ENCODE results near the gene ADAMTS7. TPM values are rescaled to one million over a fixed set of nuclear protein-coding genes. Genes with fewer than 3 reads are reported as not detected.
"Not testable (repeated sequence)": the region's sequence is repeated elsewhere in the genome, so short reads cannot be mapped to it uniquely, and the experiment has no call there.

The ADAMTS7 gene
- total RNA-seq, 1 experiment from 2014 or later = 23.1 TPM

DNA sequence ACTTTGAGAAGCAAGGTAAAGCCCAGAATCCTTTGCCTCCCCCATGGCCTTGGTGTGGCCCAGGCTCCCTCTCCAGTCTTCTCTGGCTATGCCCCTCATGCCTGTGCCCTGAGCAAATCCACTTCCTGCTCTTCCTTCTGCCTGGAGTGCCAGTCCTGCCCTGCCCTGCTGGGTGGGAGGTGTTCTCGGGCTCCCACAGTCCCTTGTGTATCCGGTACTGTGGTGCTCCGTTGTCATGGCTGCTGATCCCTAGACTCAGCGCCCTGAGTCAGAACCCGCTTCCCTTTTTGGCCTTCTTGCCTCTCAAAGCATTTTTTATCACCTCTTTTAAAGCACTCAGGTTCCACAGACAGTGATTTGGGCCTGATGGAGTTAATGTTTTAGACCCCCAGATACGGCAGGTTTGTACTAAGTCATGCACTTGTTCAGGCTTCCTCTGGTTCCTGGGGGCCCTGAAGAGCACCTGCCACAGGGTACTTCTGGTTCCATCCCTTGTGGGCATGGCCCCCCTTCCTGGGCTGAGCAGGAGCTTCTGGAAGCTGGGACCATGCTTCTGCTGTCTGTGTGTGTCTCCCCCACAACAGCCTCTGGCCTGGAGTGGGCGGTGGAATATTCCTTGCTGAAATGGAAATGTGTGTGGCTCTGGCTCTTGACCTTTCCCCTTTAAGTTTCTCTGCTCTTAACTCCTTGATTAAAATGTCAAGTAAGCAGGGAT, 29.6 kb upstream of the ADAMTS7 start:
- no peak overlapping the region for H3K9ac ChIP-seq (ENCODE audit: extremely low read depth, insufficient read length, low read length)
- TF ChIP-seq, protein P1, sequence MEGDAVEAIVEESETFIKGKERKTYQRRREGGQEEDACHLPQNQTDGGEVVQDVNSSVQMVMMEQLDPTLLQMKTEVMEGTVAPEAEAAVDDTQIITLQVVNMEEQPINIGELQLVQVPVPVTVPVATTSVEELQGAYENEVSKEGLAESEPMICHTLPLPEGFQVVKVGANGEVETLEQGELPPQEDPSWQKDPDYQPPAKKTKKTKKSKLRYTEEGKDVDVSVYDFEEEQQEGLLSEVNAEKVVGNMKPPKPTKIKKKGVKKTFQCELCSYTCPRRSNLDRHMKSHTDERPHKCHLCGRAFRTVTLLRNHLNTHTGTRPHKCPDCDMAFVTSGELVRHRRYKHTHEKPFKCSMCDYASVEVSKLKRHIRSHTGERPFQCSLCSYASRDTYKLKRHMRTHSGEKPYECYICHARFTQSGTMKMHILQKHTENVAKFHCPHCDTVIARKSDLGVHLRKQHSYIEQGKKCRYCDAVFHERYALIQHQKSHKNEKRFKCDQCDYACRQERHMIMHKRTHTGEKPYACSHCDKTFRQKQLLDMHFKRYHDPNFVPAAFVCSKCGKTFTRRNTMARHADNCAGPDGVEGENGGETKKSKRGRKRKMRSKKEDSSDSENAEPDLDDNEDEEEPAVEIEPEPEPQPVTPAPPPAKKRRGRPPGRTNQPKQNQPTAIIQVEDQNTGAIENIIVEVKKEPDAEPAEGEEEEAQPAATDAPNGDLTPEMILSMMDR (conservative IDR thresholded peaks at IDR 0.05) = no peak

DNA sequence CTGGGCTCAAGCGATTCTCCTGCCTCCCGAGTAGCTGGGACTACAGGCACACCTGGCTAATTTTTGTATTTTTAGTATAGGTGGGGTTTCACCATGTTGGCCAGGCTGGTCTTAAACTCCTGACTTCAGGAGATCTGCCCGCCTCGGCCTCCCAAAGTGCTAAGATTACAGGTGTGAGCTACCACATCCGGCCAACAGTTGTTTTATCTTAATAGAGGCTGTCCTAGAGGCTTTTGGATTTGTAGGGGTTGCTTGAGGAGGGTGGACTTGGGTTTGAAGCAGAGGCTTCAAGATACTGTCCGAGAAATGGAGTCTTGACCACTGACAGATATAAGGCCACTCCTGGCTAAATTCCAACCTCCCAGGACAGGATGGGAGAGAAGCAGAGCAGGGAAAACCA, 27.9 kb upstream of the ADAMTS7 start:
- H3K4ac ChIP-seq (ENCODE audit: low read depth, low read length); H3K9me3 Mint-ChIP-seq; H2BK20ac ChIP-seq (ENCODE audit: low read depth, low read length, poor library complexity, severe bottlenecking): not testable (repeated sequence)

More for the DNA sequence above, 29.6 kb upstream of the ADAMTS7 start:
- Histone ChIP-seq H3K4me1 (ENCODE audit: insufficient read depth, low read length) (no peaks in the 10 kb centered on the region), H3K23me2 (ENCODE audit: insufficient read length, low read depth, low read length, poor library complexity, severe bottlenecking) (no peaks in the 10 kb centered on the region), H2AK5ac (ENCODE audit: insufficient read length, low read length) (no peak overlapping the region), H3K14ac (ENCODE audit: insufficient read depth, low read length) (no peak overlapping the region), H3K18ac (ENCODE audit: insufficient read length, low read depth, low read length) (no peak overlapping the region), H4K5ac (ENCODE audit: insufficient read length, low read depth, low read length) (no peak overlapping the region), H3K23ac (ENCODE audit: insufficient read length, low read depth, low read length) (no peak overlapping the region), H2AFZ (ENCODE audit: low read length) (no peak overlapping the region), H3K79me1 (ENCODE audit: insufficient read depth, low read depth, low read length, poor library complexity, severe bottlenecking) (no peaks in the 10 kb centered on the region), H2BK20ac (ENCODE audit: low read depth, low read length, poor library complexity, severe bottlenecking) (no peak overlapping the region), H3T11ph (ENCODE audit: low read length) (no peak overlapping the region), H4K20me1 (ENCODE audit: control insufficient read depth, insufficient read depth, insufficient read length) (no peaks in the 10 kb centered on the region), H3K4ac (ENCODE audit: low read depth, low read length) (no peak overlapping the region), H4K8ac (replicated peaks; ENCODE audit: insufficient read length, low read depth, low read length) (no peak overlapping the region), H3K79me2 (ENCODE audit: insufficient read depth, low read length) (no peaks in the 10 kb centered on the region), H3K4me2 (ENCODE audit: insufficient read depth, insufficient read length, low read length) (no peak overlapping the region), H3K9me3 (ENCODE audit: control insufficient read depth, low read depth, low read length) (no peaks in the 10 kb centered on the region), H3K27me3 (ENCODE audit: insufficient read depth, low read length) (no peaks in the 10 kb centered on the region), H2BK12ac (ENCODE audit: insufficient read length, low read depth, low read length) (no peak overlapping the region), H2BK15ac (ENCODE audit: low read depth, low read length) (no peak overlapping the region), H2BK5ac (ENCODE audit: insufficient read length, low read length) (no peak overlapping the region), H3K56ac (ENCODE audit: insufficient read length, low read depth, low read length) (no peak overlapping the region), H3K27ac (ENCODE audit: insufficient read length, low read depth, low read length) (no peak overlapping the region), H4K91ac (ENCODE audit: insufficient read length, low read depth, low read length) (no peak overlapping the region), H2BK120ac (ENCODE audit: low read depth, low read length, poor library complexity, severe bottlenecking) (no peak overlapping the region)
- Mint-ChIP-seq H3K27me3 (ENCODE audit: low read depth) (peaks cover 1% of the 10 kb centered on the region), H3K36me3 (ENCODE audit: insufficient read depth in 1 of 3, low read depth in 3 of 3) (no peaks in the 10 kb centered on the region), H3K4me1 (peaks cover 2 to 7% of the 10 kb centered on the region in 2 experiments; a peak in 3 of 4 replicates), H3K9me3 (no peaks in the 10 kb centered on the region), H3K4me3 (no peak overlapping the region; a peak in 1 of 5 replicates), H3K27ac (no peak overlapping the region)
- no CpG with 5 or more reads among the region's 7 CpGs for WGBS (ENCODE audit: extremely low coverage, insufficient read length, low lambda C conversion rate)
- DNase-seq = no peak

More for the DNA sequence above, 27.9 kb upstream of the ADAMTS7 start:
- not testable (repeated sequence) for DNase-seq; H4K5ac ChIP-seq (ENCODE audit: insufficient read length, low read depth, low read length); H3K4me1 Mint-ChIP-seq; H3K9me3 ChIP-seq (ENCODE audit: control insufficient read depth, low read depth, low read length); H3K4me2 ChIP-seq (ENCODE audit: insufficient read depth, insufficient read length, low read length); H3K9ac ChIP-seq (ENCODE audit: extremely low read depth, insufficient read length, low read length); H2BK15ac ChIP-seq (ENCODE audit: low read depth, low read length); H3K23ac ChIP-seq (ENCODE audit: insufficient read length, low read depth, low read length); H3K18ac ChIP-seq (ENCODE audit: insufficient read length, low read depth, low read length); H4K91ac ChIP-seq (ENCODE audit: insufficient read length, low read depth, low read length); H2BK12ac ChIP-seq (ENCODE audit: insufficient read length, low read depth, low read length); H3K36me3 Mint-ChIP-seq (ENCODE audit: insufficient read depth in 1 of 3, low read depth in 3 of 3); H2BK5ac ChIP-seq (ENCODE audit: insufficient read length, low read length); H3K23me2 ChIP-seq (ENCODE audit: insufficient read length, low read depth, low read length, poor library complexity, severe bottlenecking); H3K4me1 ChIP-seq (ENCODE audit: insufficient read depth, low read length); H3K14ac ChIP-seq (ENCODE audit: insufficient read depth, low read length); H3K27ac ChIP-seq (ENCODE audit: insufficient read length, low read depth, low read length); H4K8ac ChIP-seq (replicated peaks; ENCODE audit: insufficient read length, low read depth, low read length); H3K79me2 ChIP-seq (ENCODE audit: insufficient read depth, low read length); H3K27me3 ChIP-seq (ENCODE audit: insufficient read depth, low read length); H2BK120ac ChIP-seq (ENCODE audit: low read depth, low read length, poor library complexity, severe bottlenecking); H2AK5ac ChIP-seq (ENCODE audit: insufficient read length, low read length); H3T11ph ChIP-seq (ENCODE audit: low read length); H3K56ac ChIP-seq (ENCODE audit: insufficient read length, low read depth, low read length); H3K4me3 Mint-ChIP-seq; H3K79me1 ChIP-seq (ENCODE audit: insufficient read depth, low read depth, low read length, poor library complexity, severe bottlenecking); H3K27me3 Mint-ChIP-seq (ENCODE audit: low read depth); H3K27ac Mint-ChIP-seq; H2AFZ ChIP-seq (ENCODE audit: low read length); H4K20me1 ChIP-seq (ENCODE audit: control insufficient read depth, insufficient read depth, insufficient read length)
- WGBS (ENCODE audit: extremely low coverage, insufficient read length, low lambda C conversion rate) = no CpG with 5 or more reads among the region's 6 CpGs
